Measurements from ENCODE around the gene WFDC9. TPM values are rescaled to one million over a fixed set of nuclear protein-coding genes. Genes with fewer than 3 reads are reported as not detected.

WFDC9 gene
- total RNA-seq, 1 experiment from 2014 or later: not detected

DNA sequence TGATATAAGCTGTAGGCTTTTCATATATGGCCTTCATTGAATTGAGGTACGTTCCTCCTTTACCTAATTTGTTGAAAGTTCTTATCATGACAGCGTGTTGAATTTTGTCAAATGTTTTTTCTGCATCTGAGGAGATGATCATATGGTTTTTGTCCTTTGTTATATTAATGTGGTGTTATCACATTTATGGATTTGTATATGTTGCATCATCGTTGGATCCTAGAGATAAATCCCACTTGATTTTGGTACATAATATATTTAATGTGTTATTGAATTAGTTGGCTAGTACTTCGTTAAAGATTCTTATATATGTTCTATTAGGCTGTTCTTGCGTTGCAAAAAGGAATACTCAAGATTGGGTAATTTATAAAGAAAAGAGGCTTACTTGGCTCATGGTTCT lies 8.6 kb upstream of the WFDC9 start (continued):
- no peak for TF ChIP-seq FOSL1 (IDR thresholded peaks at IDR 0.05; ENCODE audit: low read depth)
- no peak for TF ChIP-seq EZH2phosphoT487 (IDR thresholded peaks at IDR 0.05; ENCODE audit: borderline replicate concordance)
- TF ChIP-seq SP1 (IDR thresholded peaks at IDR 0.05; ENCODE audit: low read depth): no peak
- TF ChIP-seq JUND (IDR thresholded peaks at IDR 0.05): no peak
- TF ChIP-seq EGR1 (IDR thresholded peaks at IDR 0.05; ENCODE audit: low read depth): no peak

DNA sequence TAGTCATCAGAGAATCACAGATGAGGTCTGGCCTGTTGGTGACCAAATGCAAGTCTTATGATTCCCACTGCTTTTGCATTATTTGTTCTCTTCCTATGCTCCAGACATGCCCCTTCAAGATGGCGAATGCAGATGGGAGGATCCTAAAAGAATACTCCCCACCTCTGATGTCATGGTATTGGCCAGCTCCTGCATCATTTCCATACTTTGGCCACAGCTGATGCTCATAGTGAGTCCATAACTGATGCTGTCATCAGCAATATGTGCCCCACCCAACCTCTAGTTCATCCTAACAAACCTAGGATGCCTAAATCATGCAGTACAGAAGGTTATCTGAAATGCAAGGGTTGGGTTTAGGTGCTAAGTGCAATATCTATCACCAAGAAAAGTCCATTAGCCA lies 5.4 kb upstream of the WFDC9 start:
- no peaks in the 10 kb centered on the region for H3K9me3 ChIP-seq (ENCODE audit: control insufficient read depth in 1 of 2, insufficient read depth in 1 of 2, low read depth in 1 of 2, low read length in 2 of 2)
- no peak for ATAC-seq
- ChIA-PET POLR2A (no interaction called here), CTCF (no interaction called here), RAD21 (ENCODE audit: low non-redundant PET in 1 of 2, low total read pairs in 2 of 2, uncharacterized antibody in 2 of 2, unreplicated experiment in 2 of 2) (no interaction called here)
- H3K27me3 ChIP-seq (ENCODE audit: insufficient read depth, low read length): no peaks in the 10 kb centered on the region
- DNase-seq (ENCODE audit: low read depth, low spot score): no peak
- TF ChIP-seq JUND (IDR thresholded peaks at IDR 0.05) (no peak), TCF7L2 (IDR thresholded peaks at IDR 0.05; ENCODE audit: borderline replicate concordance, extremely low read depth, insufficient read depth, insufficient read length) (no peak), RAD21 (IDR thresholded peaks at IDR 0.05; ENCODE audit: low read depth) (no peak), SRF (IDR thresholded peaks at IDR 0.05; ENCODE audit: low read depth) (no peak), ZFX (IDR thresholded peaks at IDR 0.05) (no peak)
- H3K4me1 ChIP-seq (ENCODE audit: control insufficient read depth in 1 of 2, insufficient read depth in 2 of 2, low read length in 2 of 2): no peaks in the 10 kb centered on the region
- no peak overlapping the region for H2AFZ ChIP-seq (ENCODE audit: low read depth, low read length, poor library complexity, severe bottlenecking)
- H3K4me2 ChIP-seq (ENCODE audit: low read length): no peak overlapping the region
- no peak overlapping the region for H3K9ac ChIP-seq (ENCODE audit: low read length)
- H3K27ac ChIP-seq (ENCODE audit: low read depth, low read length): no peak overlapping the region
- H4K20me1 ChIP-seq (ENCODE audit: insufficient read depth): no peaks in the 10 kb centered on the region
- no peaks in the 10 kb centered on the region for H3K9me2 ChIP-seq (ENCODE audit: insufficient read depth)
- H3K4me3 ChIP-seq (replicated peaks in 1 of 2; ENCODE audit: low read depth in 1 of 2, low read length in 2 of 2): no peak overlapping the region
- no peaks in the 10 kb centered on the region for H3K36me3 ChIP-seq (ENCODE audit: control insufficient read depth in 1 of 2, insufficient read depth in 2 of 2, low read length in 2 of 2)
- intact Hi-C loops (cut with micrococcal nuclease): no loop called here
- no TSS peak for BruUV-seq (replicated peaks)
- H3K79me2 ChIP-seq (ENCODE audit: insufficient read depth, low read length): no peaks in the 10 kb centered on the region

GRCh38 chr20:45630371-45630770 lies 713 bp downstream of the WFDC9 start:
- Histone ChIP-seq H3K4me1 (ENCODE audit: control insufficient read depth in 1 of 2, insufficient read depth in 2 of 2, low read length in 2 of 2) (peaks cover 0 to 4% of the 10 kb centered on the region in 2 experiments; a peak in 2 of 4 replicates), H3K9me2 (ENCODE audit: insufficient read depth) (no peaks in the 10 kb centered on the region), H3K27me3 (ENCODE audit: insufficient read depth, low read length) (no peaks in the 10 kb centered on the region), H3K27ac (ENCODE audit: low read depth, low read length) (no peak overlapping the region), H4K20me1 (ENCODE audit: insufficient read depth) (no peaks in the 10 kb centered on the region), H3K36me3 (ENCODE audit: control insufficient read depth in 1 of 2, insufficient read depth in 2 of 2, low read length in 2 of 2) (no peaks in the 10 kb centered on the region), H3K9ac (ENCODE audit: low read length) (no peak overlapping the region), H3K4me3 (replicated peaks in 1 of 2; ENCODE audit: low read depth in 1 of 2, low read length in 2 of 2) (no peak overlapping the region), H3K79me2 (ENCODE audit: insufficient read depth, low read length) (no peaks in the 10 kb centered on the region), H2AFZ (ENCODE audit: low read depth, low read length, poor library complexity, severe bottlenecking) (no peak overlapping the region), H3K4me2 (ENCODE audit: low read length) (no peak overlapping the region), H3K9me3 (ENCODE audit: control insufficient read depth in 1 of 2, insufficient read depth in 1 of 2, low read depth in 1 of 2, low read length in 2 of 2) (no peaks in the 10 kb centered on the region)
- CTCF ChIA-PET: interaction anchor here (0.9 to 2.8 kb wide), 2 partner anchors 16 to 141 kb away, joined by 4 to 22 read pairs; no protein-coding TSS in a partner anchor
- POLR2A ChIA-PET: no interaction called here
- BruUV-seq (replicated peaks): no TSS peak
- no peak for ATAC-seq
- RAD21 ChIA-PET (ENCODE audit: low non-redundant PET in 1 of 2, low total read pairs in 2 of 2, uncharacterized antibody in 2 of 2, unreplicated experiment in 2 of 2): no interaction called here
- DNase-seq (ENCODE audit: low read depth, low spot score): no peak
- intact Hi-C loops (cut with micrococcal nuclease): no loop called here
- TF ChIP-seq, protein P1, sequence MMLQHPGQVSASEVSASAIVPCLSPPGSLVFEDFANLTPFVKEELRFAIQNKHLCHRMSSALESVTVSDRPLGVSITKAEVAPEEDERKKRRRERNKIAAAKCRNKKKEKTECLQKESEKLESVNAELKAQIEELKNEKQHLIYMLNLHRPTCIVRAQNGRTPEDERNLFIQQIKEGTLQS (IDR thresholded peaks at IDR 0.05): no peak
- no peak for TF ChIP-seq YY1 (IDR thresholded peaks at IDR 0.05; ENCODE audit: extremely low read depth, insufficient replicate concordance, low read depth, low read length)
- no peak for TF ChIP-seq EZH2 (IDR thresholded peaks at IDR 0.05)
- TF ChIP-seq FOSL1 (IDR thresholded peaks at IDR 0.05; ENCODE audit: low read depth): no peak
- TF ChIP-seq, protein P2, sequence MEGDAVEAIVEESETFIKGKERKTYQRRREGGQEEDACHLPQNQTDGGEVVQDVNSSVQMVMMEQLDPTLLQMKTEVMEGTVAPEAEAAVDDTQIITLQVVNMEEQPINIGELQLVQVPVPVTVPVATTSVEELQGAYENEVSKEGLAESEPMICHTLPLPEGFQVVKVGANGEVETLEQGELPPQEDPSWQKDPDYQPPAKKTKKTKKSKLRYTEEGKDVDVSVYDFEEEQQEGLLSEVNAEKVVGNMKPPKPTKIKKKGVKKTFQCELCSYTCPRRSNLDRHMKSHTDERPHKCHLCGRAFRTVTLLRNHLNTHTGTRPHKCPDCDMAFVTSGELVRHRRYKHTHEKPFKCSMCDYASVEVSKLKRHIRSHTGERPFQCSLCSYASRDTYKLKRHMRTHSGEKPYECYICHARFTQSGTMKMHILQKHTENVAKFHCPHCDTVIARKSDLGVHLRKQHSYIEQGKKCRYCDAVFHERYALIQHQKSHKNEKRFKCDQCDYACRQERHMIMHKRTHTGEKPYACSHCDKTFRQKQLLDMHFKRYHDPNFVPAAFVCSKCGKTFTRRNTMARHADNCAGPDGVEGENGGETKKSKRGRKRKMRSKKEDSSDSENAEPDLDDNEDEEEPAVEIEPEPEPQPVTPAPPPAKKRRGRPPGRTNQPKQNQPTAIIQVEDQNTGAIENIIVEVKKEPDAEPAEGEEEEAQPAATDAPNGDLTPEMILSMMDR (IDR thresholded peaks at IDR 0.05 in 2 of 3, conservative IDR thresholded peaks at IDR 0.05 in 1 of 3; ENCODE audit: borderline replicate concordance in 1 of 3, insufficient read depth in 1 of 3, low read depth in 2 of 3, low read length in 2 of 3): no peak
- no peak for TF ChIP-seq ZNF274 (IDR thresholded peaks at IDR 0.05; ENCODE audit: low read depth, low read length)
- no peak for TF ChIP-seq ZFX (IDR thresholded peaks at IDR 0.05)
- TF ChIP-seq SRF (IDR thresholded peaks at IDR 0.05; ENCODE audit: low read depth): no peak
- no peak for TF ChIP-seq POLR2AphosphoS5 (IDR thresholded peaks at IDR 0.05; ENCODE audit: low read depth, low read length)
- no peak for TF ChIP-seq SIN3A (IDR thresholded peaks at IDR 0.05; ENCODE audit: low read depth)

Data from HCT116 (cell line).